ENCODE measurements around the gene SLC22A23. TPM values are rescaled to one million over a fixed set of nuclear protein-coding genes. Genes with fewer than 3 reads are reported as not detected.

The SLC22A23 gene
- polyA plus RNA-seq, 10 donors, result 2.8 to 7.8 (median 3.7) TPM

DNA sequence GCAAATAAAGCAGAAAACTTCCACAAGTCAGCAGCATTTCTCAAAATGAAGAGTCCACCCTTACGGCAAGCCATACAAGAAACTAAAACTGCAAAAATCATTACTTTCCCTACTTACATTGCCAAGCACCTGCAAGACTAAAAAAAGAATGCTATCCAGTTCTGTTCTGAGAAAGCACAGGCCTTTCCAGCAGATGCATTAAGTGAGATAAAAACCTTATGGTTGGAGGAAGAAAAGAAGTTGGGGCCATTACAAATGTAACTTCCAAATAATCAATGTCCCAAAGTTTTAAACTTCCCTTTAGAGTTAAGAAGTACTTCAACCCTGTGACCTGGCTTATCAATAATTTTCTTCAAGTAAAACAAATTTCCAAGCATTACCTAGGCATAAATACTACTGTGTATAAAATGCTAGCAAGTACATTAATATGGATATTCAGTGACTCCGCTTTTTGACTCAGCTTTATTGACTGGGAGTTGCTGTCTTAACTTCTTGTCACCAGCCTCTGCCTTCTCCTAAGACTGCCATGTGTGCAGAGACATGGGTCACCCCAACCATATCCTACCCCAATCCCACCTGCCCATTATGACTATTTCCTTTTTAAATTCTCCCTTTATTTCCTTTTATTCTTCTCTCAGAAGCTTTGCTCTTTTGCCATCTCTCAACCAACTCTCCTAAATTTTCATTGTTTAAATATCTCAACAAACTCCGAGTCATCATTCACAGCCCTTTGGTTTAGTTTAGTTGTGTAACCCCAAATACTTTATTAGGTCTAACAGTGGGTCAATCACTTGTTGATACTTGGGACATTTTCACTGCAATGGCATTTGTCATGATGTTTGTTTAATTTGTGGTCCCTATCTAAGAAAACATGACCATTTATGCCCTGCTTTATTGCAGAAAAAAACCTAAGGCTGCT, 49.7 kb downstream of the SLC22A23 start:
- peak in 1 of 3 donors; percentile 54 for DNase-seq

- DNase-seq, result peak in 1 of 3 donors; percentile 76
These were observed 50.5 kb downstream of the SLC22A23 start for GRCh38 chr6:3406362-3406821.

GRCh38 chr6:3405679-3406078, 51.2 kb downstream of the SLC22A23 start:
- DNase-seq, result no peak

GRCh38 chr6:3405182-3405518, 51.7 kb downstream of the SLC22A23 start:
- no peak for DNase-seq

DNA sequence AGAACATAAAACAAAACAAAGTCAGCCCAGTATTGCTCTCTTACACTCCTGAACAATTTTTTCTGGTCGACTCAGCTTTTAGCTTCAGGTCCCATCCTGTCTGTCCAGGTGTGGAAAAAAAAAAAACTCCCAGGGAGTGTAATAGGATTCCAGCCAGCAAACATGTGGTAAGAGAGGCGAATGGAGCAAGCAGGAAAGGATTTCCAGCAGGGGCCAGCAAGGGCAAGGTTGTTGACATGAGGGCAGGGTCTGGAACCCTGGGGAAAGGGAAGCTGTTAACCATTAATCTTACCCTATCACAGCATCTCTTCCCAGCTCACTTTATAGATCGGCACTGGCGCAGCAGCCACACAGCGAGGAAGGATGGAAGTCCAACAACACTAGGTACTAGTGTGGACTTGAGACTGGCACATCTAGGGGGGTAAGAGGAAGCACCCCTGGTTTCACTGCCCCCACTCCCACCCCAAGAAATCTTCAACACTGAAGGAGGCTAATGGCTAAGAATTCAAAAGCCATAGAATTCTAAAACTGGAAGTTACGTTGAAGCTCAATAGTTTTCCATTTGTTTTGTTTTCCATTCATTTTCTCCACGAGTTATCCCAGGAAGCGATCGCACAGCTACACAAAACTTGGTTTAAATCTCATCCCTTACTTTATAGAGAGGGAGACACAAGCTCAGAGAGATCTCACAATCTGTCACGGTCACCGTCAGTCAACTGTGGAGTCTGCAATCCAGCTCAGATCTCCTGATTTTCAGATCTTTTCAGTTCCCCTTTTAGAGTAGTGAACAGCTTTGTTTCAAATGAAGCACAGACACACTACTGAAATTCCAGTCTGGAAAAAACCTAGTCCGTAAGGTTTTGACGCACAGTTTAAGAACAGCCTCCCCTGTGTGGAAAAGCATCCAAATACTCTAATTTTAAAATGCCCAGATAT, 53.3 kb downstream of the SLC22A23 start:
- DNase-seq, result no peak

- DNase-seq, result peak in 1 of 3 donors; percentile 63
These were observed 54.3 kb downstream of the SLC22A23 start for GRCh38 chr6:3402310-3403237.

DNA sequence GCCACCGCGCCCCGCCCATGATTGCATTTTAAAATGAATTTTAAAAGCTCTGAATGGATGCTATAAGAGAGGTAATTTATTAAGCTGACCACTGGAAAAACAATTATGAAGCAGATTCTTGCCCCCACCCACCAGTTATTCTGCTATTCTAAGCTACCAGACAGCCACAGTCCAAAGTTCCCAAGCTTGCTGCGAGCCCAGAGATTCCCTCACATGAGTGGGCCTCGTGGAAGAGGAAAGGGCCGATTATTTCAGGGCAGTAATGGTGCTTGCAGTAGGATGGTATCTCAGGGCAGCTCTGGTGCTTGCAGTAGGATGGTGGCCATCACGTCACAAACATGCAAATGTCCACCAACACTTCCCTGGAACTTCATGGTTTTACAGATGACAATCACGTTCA, 56.7 kb downstream of the SLC22A23 start:
- DNase-seq, result no peak

DNA sequence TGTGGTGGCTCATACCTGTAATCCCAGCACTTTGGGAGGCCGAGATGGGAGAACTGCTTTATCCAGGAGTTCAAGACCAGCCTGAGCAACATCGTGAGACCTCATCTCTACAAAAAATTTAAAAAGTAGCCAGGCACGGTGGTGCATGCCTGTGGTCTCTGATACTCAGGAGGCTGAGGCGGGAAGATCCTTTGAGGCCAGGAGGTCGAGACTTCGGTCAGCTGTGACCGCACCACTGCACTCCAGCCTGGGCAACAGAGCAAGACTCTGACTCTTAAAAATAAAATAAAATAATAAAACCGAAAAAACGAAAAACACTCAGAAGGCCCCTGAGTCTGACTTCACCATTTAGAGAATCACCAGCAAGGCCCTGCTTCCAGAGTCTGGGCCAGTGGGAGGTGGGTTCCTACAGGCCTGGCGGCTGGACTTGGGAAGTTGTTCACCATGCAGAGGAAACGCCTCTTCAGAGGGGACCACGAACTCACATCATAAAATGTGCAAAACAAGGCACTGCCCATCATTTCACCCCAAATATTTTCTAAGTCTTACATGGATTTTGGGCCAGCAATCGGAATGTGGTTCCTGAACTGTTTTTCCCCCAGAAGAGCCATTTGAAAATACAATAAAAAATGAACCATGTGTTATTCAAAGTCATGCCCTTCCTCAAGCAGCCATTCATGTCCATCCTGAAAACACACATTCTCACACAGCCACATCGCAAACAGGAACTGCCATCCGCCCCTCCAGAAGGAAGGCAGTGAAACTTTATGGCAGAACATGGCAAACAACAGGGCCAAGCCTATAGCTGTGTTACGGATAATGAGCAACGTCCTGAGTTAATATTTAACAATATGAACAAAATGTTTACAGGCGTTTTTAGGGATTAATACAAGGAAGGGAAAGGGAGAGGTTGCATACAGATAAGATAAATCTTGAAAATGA, 57.8 kb downstream of the SLC22A23 start:
- DNase-seq, result no peak

GRCh38 chr6:3398165-3398562, 58.7 kb downstream of the SLC22A23 start:
- DNase-seq, result no peak

DNA sequence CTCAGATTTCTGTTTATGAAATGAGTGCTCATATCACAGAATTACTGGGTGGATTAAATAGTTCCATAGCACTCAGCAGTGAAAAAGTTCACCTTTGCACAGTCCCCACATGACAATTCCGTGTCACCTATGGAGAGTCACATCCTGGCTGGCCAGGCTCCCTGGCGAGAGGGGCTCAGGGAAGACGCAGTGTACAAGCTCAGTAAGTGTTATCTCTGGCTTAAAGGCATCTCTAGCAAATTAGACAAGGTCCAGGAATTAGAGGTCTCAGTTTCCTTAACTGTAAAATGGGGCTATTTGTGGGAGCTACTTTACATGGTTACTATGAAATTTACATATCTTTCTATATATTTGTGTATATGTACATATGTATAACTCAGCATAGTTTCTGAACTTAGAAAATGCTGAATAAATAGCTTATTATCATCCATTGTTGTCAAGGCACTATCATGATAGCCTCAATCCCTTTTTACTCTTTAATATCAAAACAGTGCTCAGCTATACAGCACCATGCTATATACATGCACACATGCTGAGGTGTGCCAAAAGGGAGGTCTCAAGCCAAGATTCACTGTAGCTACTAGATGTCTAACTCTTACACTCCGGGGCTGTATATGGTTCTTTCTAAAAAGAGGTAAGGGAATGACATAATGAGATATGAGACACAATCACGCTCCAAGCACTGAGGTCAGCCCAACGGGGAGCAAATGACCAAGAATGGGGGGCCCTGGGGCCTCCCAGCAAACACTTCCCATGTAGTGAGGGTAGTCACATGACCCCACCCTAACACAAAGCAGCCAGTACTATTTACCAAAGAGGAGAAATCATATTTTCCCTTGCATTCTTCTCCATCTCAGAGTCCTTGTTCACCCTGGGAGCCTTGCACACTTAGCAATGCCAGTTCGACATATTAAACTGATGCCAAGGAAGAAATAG, 59.4 kb downstream of the SLC22A23 start:
- DNase-seq, result no peak

DNA sequence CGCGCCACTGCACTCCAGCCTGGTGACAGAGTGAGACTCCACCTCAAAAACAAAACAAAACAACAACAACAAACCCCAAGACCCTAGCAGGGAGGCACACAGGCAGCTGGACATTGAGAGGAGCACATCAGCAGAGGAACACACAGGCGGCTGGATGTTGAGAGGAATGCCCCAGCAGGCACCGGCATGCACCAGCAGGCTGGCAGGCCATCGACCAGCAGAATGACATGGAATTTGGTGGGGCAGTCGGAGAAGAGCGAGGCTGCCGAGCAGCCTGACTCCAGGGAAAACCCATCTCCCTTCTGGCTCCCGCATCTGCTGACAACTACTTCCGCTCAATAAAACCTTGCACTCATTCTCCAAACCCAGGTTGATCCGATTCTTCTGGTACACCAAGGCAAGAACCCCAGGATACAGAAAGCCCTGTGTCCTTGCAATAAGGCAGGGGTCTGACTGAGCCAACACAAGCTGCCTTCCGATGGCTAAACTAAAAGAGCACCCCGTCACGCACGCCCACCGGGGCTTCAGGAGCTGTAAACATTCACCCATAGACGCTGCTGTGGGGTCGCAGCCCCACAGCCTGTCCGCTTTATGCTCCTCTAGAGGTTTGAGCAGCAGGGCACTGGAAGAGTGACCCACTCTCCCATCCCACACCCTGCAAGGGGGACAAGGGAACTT, 60.2 kb downstream of the SLC22A23 start:
- no peak for DNase-seq

DNA sequence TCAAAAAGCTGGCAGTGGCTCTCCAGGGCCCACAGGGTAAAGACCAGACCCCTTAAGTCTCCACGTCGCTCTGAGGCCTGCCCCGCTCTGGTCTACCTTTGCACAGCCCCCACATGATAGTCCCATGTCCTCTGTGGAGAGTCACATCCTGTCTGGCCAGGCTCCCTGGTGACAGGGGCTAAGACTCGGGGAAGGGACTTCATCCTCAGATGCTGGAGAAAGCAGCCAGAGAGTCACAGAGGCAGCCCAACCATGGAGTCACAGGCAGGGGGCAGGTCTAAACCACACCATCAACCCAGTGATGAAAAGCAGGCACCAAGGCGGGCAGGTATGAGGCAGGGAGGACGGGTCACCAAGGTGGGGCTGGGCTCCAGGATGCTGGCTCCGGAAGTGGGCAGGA, 62.2 kb downstream of the SLC22A23 start:
- no peak for DNase-seq

- no peak for DNase-seq
These were observed 63.0 kb downstream of the SLC22A23 start for GRCh38 chr6:3393836-3394202.

GRCh38 chr6:3392930-3393835, 63.7 kb downstream of the SLC22A23 start:
- no peak for DNase-seq

GRCh38 chr6:3391902-3392458, 64.9 kb downstream of the SLC22A23 start:
- no peak for DNase-seq

- DNase-seq, result peak in 2 of 3 donors; percentile 45 to 91
These were observed 66.2 kb downstream of the SLC22A23 start for GRCh38 chr6:3390698-3391097.
